HepG2 (cell line): Measurements from ENCODE around the gene BMPER.

Experiments used
- EZH2 ChIP-seq: conservative IDR thresholded peaks from 2 replicates; pipeline ENCODE4 v1.6.1; 2012; ENCODE audit warnings: mild to moderate bottlenecking, low read depth, low read length, moderate library complexity
- FOXK2 ChIP-seq: fragments of 450-650 bp; IDR thresholded peaks from 2 replicates; pipeline ENCODE4 v1.6.1; 2016
- KAT2B ChIP-seq: fragments of 150-350 bp; IDR thresholded peaks from 2 replicates; pipeline ENCODE4 v1.6.1; 2014; ENCODE audit warnings: low read depth, low read length, borderline replicate concordance
- KDM5A ChIP-seq: fragments of 200-600 bp; sonication (generic); IDR thresholded peaks from 2 replicates; pipeline ENCODE4 v1.7.0; 2018; ENCODE audit warnings: antibody characterized with exemption, mild to moderate bottlenecking, low read length, borderline replicate concordance
- NFIB ChIP-seq: sonication (generic); formaldehyde crosslinking; IDR thresholded peaks from 2 replicates; pipeline ENCODE4 v1.9.0; 2021; ENCODE audit warnings: missing genetic modification reagents, mild to moderate bottlenecking, borderline replicate concordance
- NR2C2 ChIP-seq: sonication (generic); formaldehyde crosslinking; IDR thresholded peaks from 2 replicates; pipeline ENCODE4 v1.4.0; 2020; ENCODE audit warnings: missing genetic modification reagents, mild to moderate bottlenecking, moderate library complexity, borderline replicate concordance
- POLR2A ChIP-seq, 2 experiments: IDR thresholded peaks; 2 replicates each; pipeline ENCODE4 v1.6.1; 2011; ENCODE audit warnings: low read depth in 2 of 2, low read length in 2 of 2, mild to moderate bottlenecking in 1 of 2, moderate library complexity in 1 of 2; ENCODE audit not compliant: insufficient read depth in 1 of 2
- POLR2AphosphoS5 ChIP-seq: IDR thresholded peaks from 2 replicates; pipeline ENCODE4 v1.6.1; 2012; ENCODE audit warnings: low read depth, low read length
- ZFX ChIP-seq: sonication (generic); formaldehyde crosslinking; IDR thresholded peaks from 2 replicates; pipeline ENCODE4 v1.4.0; 2020; ENCODE audit warnings: mild to moderate bottlenecking, low read depth, missing genetic modification reagents, moderate library complexity
- ZNF749 ChIP-seq: sonication (generic); formaldehyde crosslinking; IDR thresholded peaks from 2 replicates; pipeline ENCODE4 v1.8.0; 2022; ENCODE audit warnings: mild to moderate bottlenecking, missing genetic modification reagents, moderate library complexity, borderline replicate concordance
- TF ChIP-seq, protein P1 (sequence below): sonication (generic); formaldehyde crosslinking; IDR thresholded peaks from 2 replicates; pipeline ENCODE4 v1.9.0; 2021; ENCODE audit warnings: missing genetic modification reagents, borderline replicate concordance

DNA sequence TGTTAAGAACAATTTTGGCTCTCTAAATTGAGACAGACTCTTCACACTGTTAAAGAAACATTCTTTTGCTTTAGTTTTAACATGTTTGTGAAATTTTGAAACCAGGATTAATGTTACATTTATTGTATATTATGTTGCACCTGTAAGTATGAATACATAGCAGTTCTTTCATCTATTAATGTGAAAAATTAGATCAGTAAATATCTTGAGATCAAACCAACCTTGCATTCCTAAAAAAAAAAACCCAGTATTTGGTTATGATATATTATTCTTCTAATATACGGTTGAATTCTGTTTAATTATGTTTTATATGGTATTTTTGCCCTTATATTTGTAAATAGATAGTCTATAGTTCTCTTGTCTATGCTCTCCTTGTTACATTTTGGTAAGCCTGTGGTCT is 219.4 kb downstream of the BMPER start:
- TF ChIP-seq ZNF749 (no peak), NR2C2 (CRISPR knock-in tag) (no peak), NFIB (CRISPR knock-in tag) (no peak), KAT2B (no peak), KDM5A (no peak), FOXK2 (no peak), POLR2AphosphoS5 (no peak), EZH2 (no peak), ZFX (CRISPR knock-in tag) (no peak), POLR2A (IDR thresholded peaks at IDR 0.05; ENCODE audit: insufficient read depth in 1 of 2, low read depth in 2 of 2, low read length in 2 of 2) (no peak)
- TF ChIP-seq, protein P1, sequence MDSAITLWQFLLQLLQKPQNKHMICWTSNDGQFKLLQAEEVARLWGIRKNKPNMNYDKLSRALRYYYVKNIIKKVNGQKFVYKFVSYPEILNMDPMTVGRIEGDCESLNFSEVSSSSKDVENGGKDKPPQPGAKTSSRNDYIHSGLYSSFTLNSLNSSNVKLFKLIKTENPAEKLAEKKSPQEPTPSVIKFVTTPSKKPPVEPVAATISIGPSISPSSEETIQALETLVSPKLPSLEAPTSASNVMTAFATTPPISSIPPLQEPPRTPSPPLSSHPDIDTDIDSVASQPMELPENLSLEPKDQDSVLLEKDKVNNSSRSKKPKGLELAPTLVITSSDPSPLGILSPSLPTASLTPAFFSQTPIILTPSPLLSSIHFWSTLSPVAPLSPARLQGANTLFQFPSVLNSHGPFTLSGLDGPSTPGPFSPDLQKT (CRISPR knock-in tag) = no peak
